Measurements from ENCODE around the gene HOXA5. TPM values are rescaled to one million over a fixed set of nuclear protein-coding genes. Genes with fewer than 3 reads are reported as not detected.

HOXA5 gene
- total and polyA plus RNA-seq, 10 of the 15 experiments (the other 5 are each of a cell fraction or from before 2014, with no cell fraction given): 0.05 to 0.13 TPM; not detected in 8

- TF ChIP-seq BHLHE40 (IDR thresholded peaks at IDR 0.05; ENCODE audit: borderline replicate concordance in 1 of 2, low read depth in 2 of 2, low read length in 1 of 2) (peak; percentile 36 to 80; a peak in 2 of 4 replicates), EP300 (IDR thresholded peaks at IDR 0.05; ENCODE audit: borderline replicate concordance in 1 of 2, control insufficient read depth in 1 of 2, low read depth in 2 of 2, low read length in 2 of 2) (no peak), CHD1 (IDR thresholded peaks at IDR 0.05; ENCODE audit: low read depth, low read length) (no peak), RELA (IDR thresholded peaks at IDR 0.05; ENCODE audit: borderline replicate concordance, partially characterized antibody) (no peak), KDM1A (IDR thresholded peaks at IDR 0.05; ENCODE audit: borderline replicate concordance) (no peak), PAX8 (IDR thresholded peaks at IDR 0.05) (no peak), HDGF (IDR thresholded peaks at IDR 0.05) (no peak), SMARCA5 (IDR thresholded peaks at IDR 0.05) (peak; percentile 71; the same call in 1 of the 2 replicates), YBX1 (IDR thresholded peaks at IDR 0.05) (no peak), RFX5 (IDR thresholded peaks at IDR 0.05; ENCODE audit: low read depth, low read length) (no peak), SREBF1 (IDR thresholded peaks at IDR 0.05; ENCODE audit: low read length) (no peak), CUX1 (IDR thresholded peaks at IDR 0.05; ENCODE audit: insufficient replicate concordance, low read depth, low read length) (no peak), KLF5 (IDR thresholded peaks at IDR 0.05; ENCODE audit: partially characterized antibody) (no peak), ZBED1 (IDR thresholded peaks at IDR 0.05; ENCODE audit: borderline replicate concordance) (no peak), NFIC (IDR thresholded peaks at IDR 0.05; ENCODE audit: low read depth, low read length) (no peak), FOS (IDR thresholded peaks at IDR 0.05; ENCODE audit: borderline replicate concordance, extremely low read depth, insufficient read length) (no peak), CTCF (IDR thresholded peaks at IDR 0.05 in 2 of 3, conservative IDR thresholded peaks at IDR 0.05 in 1 of 3; ENCODE audit: control insufficient read depth in 2 of 3, extremely low read depth in 1 of 3, insufficient read depth in 1 of 3, low read depth in 3 of 3, low read length in 3 of 3) (peak; percentile 70 to 84 (median 74))
- TF ChIP-seq, protein P1, sequence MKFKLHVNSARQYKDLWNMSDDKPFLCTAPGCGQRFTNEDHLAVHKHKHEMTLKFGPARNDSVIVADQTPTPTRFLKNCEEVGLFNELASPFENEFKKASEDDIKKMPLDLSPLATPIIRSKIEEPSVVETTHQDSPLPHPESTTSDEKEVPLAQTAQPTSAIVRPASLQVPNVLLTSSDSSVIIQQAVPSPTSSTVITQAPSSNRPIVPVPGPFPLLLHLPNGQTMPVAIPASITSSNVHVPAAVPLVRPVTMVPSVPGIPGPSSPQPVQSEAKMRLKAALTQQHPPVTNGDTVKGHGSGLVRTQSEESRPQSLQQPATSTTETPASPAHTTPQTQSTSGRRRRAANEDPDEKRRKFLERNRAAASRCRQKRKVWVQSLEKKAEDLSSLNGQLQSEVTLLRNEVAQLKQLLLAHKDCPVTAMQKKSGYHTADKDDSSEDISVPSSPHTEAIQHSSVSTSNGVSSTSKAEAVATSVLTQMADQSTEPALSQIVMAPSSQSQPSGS (IDR thresholded peaks at IDR 0.05; ENCODE audit: low read length): no peak
- TF ChIP-seq, protein P2, sequence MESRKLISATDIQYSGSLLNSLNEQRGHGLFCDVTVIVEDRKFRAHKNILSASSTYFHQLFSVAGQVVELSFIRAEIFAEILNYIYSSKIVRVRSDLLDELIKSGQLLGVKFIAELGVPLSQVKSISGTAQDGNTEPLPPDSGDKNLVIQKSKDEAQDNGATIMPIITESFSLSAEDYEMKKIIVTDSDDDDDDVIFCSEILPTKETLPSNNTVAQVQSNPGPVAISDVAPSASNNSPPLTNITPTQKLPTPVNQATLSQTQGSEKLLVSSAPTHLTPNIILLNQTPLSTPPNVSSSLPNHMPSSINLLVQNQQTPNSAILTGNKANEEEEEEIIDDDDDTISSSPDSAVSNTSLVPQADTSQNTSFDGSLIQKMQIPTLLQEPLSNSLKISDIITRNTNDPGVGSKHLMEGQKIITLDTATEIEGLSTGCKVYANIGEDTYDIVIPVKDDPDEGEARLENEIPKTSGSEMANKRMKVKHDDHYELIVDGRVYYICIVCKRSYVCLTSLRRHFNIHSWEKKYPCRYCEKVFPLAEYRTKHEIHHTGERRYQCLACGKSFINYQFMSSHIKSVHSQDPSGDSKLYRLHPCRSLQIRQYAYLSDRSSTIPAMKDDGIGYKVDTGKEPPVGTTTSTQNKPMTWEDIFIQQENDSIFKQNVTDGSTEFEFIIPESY (IDR thresholded peaks at IDR 0.05): no peak
Measured at GRCh38 chr7:27150568-27151340, 7.3 kb upstream of the HOXA5 start (continued).
